ENCODE data around the gene AKAP4.

The AKAP4 gene

GRCh38 chrX:50200907-50201306 lies at the start of gene AKAP4:
AKAP4 (minus strand) TSS chrX:50201007; CDS start chrX:50200889, 118 bp downstream.
- H3K27ac ChIP-seq = no peak within 1 kb of the TSS
- no peak for TF ChIP-seq CTCF (conservative IDR thresholded peaks at IDR 0.05; ENCODE audit: low read depth)
- no peak for DNase-seq (ENCODE audit: low spot score)
- ChIA-PET POLR2A (ENCODE audit: low non-redundant PET) (no interaction called here), CTCF (no interaction called here)

- CTCF ChIA-PET = no interaction called here
- DNase-seq (ENCODE audit: low spot score) = no peak
- H3K27ac ChIP-seq = no peak overlapping the region
- POLR2A ChIA-PET (ENCODE audit: low non-redundant PET) = no interaction called here
- TF ChIP-seq CTCF (conservative IDR thresholded peaks at IDR 0.05; ENCODE audit: low read depth) = no peak
These were observed 10.7 kb upstream of the AKAP4 start for GRCh38 chrX:50211510-50211909.

- no peak for DNase-seq (ENCODE audit: low spot score)
- H3K27ac ChIP-seq = no peak overlapping the region
- CTCF ChIA-PET = no interaction called here
- POLR2A ChIA-PET (ENCODE audit: low non-redundant PET) = no interaction called here
- no peak for TF ChIP-seq CTCF (conservative IDR thresholded peaks at IDR 0.05; ENCODE audit: low read depth)
These were observed 5.9 kb upstream of the AKAP4 start for GRCh38 chrX:50206753-50207152.

GRCh38 chrX:50204364-50204899 lies 3.6 kb upstream of the AKAP4 start, which contains the start of gene CCNB3:
CCNB3 (plus strand) TSS chrX:50204765; CDS start chrX:50285164, 80,399 bp downstream.
- peak; percentile 52 for TF ChIP-seq CTCF (conservative IDR thresholded peaks at IDR 0.05; ENCODE audit: low read depth)
- DNase-seq (ENCODE audit: low spot score) = peak; percentile 45
- POLR2A ChIA-PET (ENCODE audit: low non-redundant PET) = no interaction called here
- CTCF ChIA-PET = interaction anchor here (0.6 to 1.0 kb wide), 6 partner anchors 33 to 1573 kb away, joined by 3 to 4 read pairs (median 3); no protein-coding TSS in a partner anchor
- peak within 1 kb of the TSS; percentile 45 for H3K27ac ChIP-seq

- no peak for TF ChIP-seq CTCF (conservative IDR thresholded peaks at IDR 0.05; ENCODE audit: low read depth)
- CTCF ChIA-PET = interaction anchor here (0.6 kb wide), 1 partner anchor 398 kb away, joined by 4 read pairs; no protein-coding TSS in a partner anchor
- POLR2A ChIA-PET (ENCODE audit: low non-redundant PET) = no interaction called here
- DNase-seq (ENCODE audit: low spot score) = peak; percentile 15
- H3K27ac ChIP-seq = no peak overlapping the region
These were observed 1.7 kb upstream of the AKAP4 start for GRCh38 chrX:50202539-50202938.

- ChIA-PET CTCF (no interaction called here), POLR2A (ENCODE audit: low non-redundant PET) (no interaction called here)
- H3K27ac ChIP-seq = no peak overlapping the region
- no peak for DNase-seq (ENCODE audit: low spot score)
- no peak for TF ChIP-seq CTCF (conservative IDR thresholded peaks at IDR 0.05; ENCODE audit: low read depth)
These were observed 2.5 kb downstream of the AKAP4 start for GRCh38 chrX:50198348-50198747.

Measured in RWPE1 (cell line).